Activated T-helper 2 cell treated with anti-CD3 and anti-CD28 coated beads, Interferon-gamma antibody, Interleukin-2, Interleukin-4, amounts not matched to agents 10 μg/mL and 5 μg/mL and 100 μg/mL, durations not matched to agents 14 hours and 24 hours and 36 hours (primary cell): ENCODE measurements around the gene MKNK2. TPM values are rescaled to one million over a fixed set of nuclear protein-coding genes. Genes with fewer than 3 reads are reported as not detected.

Source experiments
- DNase-seq: peaks from one replicate; pipeline ENCODE4 v3.0.0; 2021; ENCODE audit warnings: low spot score
- H3K27ac Mint-ChIP-seq: one replicate; pipeline ENCODE4 v1.8.0; 2021; ENCODE audit warnings: mixed read lengths
- H3K27me3 Mint-ChIP-seq: one replicate; pipeline ENCODE4 v1.8.0; 2021; ENCODE audit warnings: low read depth, mixed read lengths
- H3K36me3 Mint-ChIP-seq: one replicate; pipeline ENCODE4 v1.8.0; 2021; ENCODE audit warnings: low read depth, mixed read lengths
- H3K4me1 Mint-ChIP-seq: one replicate; pipeline ENCODE4 v1.8.0; 2021; ENCODE audit warnings: low read depth, mixed read lengths
- H3K4me3 Mint-ChIP-seq: one replicate; pipeline ENCODE4 v1.8.0; 2021; ENCODE audit warnings: low read depth, mild to moderate bottlenecking, moderate library complexity, mixed read lengths
- H3K9me3 Mint-ChIP-seq: one replicate; pipeline ENCODE4 v1.8.0; 2021; ENCODE audit warnings: mixed read lengths
- intact Hi-C: fragments of 100-400 bp; cut with micrococcal nuclease; formaldehyde crosslinking; loops from one replicate; pipeline ENCODE4 v1.15.1; 2023
- total RNA-seq: library from RNA; stranded (reverse); gene quantifications from 2 replicates; pipeline ENCODE4 v1.2.3, GENCODE V29; 2022

The MKNK2 gene
- total RNA-seq, 1 donor from 2014 or later = 176 TPM

DNA sequence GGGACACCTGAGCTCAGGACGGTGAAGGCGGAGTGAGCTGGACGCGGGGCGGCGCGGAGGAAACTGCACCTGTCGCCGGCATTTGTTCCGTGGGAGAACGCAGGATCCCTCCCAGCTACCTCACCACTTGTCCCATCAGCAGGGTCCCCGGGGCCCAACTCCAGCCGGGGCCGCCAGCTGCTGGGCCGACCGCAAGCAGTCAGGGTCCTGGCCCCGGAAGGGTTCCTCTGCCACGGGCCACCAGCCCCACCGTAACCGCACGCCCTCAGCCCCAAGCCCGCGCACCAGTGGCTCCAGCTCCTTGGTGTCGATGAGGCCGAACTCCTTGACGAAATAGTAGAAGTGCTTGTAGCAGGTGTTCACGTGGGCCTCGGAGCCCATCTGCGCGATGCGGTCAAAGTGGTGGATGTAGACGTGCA, 25.5 kb upstream of the MKNK2 start:
- Mint-ChIP-seq H3K9me3 (no peaks in the 10 kb centered on the region), H3K27me3 (no peaks in the 10 kb centered on the region), H3K36me3 (peaks cover 79% of the 10 kb centered on the region), H3K4me1 (peaks cover 23% of the 10 kb centered on the region), H3K4me3 (no peak overlapping the region), H3K27ac (no peak overlapping the region)
- intact Hi-C loops = no loop called here
- DNase-seq = no peak

- H3K4me3 Mint-ChIP-seq = peak overlapping the region; percentile 2
- no peaks in the 10 kb centered on the region for H3K9me3 Mint-ChIP-seq
- peaks cover 14% of the 10 kb centered on the region for H3K4me1 Mint-ChIP-seq
- H3K27me3 Mint-ChIP-seq = no peaks in the 10 kb centered on the region
- DNase-seq = no peak
- H3K36me3 Mint-ChIP-seq = peaks cover 70% of the 10 kb centered on the region
- H3K27ac Mint-ChIP-seq = peak overlapping the region; percentile 22
- intact Hi-C loops = no loop called here
These were observed 21.9 kb upstream of the MKNK2 start for GRCh38 chr19:2072757-2073551.

DNA sequence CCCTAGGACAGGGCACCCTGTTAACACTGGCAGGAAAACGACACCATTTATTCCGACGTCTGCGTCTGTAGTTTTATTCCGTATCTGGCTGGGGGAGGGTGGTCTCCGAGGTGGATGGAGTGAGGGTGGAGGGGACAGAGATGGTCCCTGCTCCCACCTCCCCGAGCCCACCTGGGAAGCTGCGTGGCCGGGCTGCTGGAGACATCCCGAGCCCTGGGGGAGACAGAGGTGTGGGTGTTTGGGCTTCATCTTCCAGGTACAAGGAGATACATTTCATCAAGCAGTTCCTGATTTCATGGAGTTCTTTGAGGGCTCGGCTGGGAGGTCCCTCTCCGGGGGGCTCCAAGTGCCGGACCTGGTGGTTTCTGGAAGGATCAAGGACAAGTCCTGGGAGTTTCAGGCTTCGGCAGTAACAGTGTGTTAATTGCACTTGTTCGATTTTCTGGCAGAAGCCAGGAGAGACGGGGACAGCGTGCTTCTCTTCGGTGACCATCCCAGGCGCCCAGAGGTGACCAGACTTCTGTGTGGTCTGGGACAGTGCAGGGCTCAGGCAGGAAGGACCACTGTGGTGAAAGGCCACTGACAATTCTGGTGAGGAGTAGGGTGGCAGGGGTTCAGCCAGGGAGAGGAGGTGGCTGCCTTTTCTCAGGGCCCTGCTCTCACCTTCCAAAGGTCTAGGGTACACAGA, 20.1 kb upstream of the MKNK2 start:
- H3K27ac Mint-ChIP-seq = peak overlapping the region; percentile 69
- no peak overlapping the region for H3K4me3 Mint-ChIP-seq
- H3K27me3 Mint-ChIP-seq = no peaks in the 10 kb centered on the region
- no peaks in the 10 kb centered on the region for H3K9me3 Mint-ChIP-seq
- DNase-seq = no peak
- intact Hi-C loops = loop anchor here (1.0 kb wide), 1 partner anchor 52 kb away; no protein-coding TSS in a partner anchor
- peaks cover 54% of the 10 kb centered on the region for H3K36me3 Mint-ChIP-seq
- H3K4me1 Mint-ChIP-seq = peaks cover 14% of the 10 kb centered on the region

- DNase-seq = no peak
- intact Hi-C loops = loop anchor here (1.0 kb wide), 1 partner anchor 51 kb away; no protein-coding TSS in a partner anchor
- Mint-ChIP-seq H3K27ac (peak overlapping the region; percentile 55), H3K27me3 (no peaks in the 10 kb centered on the region), H3K4me1 (peaks cover 14% of the 10 kb centered on the region), H3K36me3 (peaks cover 50% of the 10 kb centered on the region), H3K9me3 (no peaks in the 10 kb centered on the region), H3K4me3 (no peak overlapping the region)
These were observed 19.4 kb upstream of the MKNK2 start for GRCh38 chr19:2070436-2070827.

DNA sequence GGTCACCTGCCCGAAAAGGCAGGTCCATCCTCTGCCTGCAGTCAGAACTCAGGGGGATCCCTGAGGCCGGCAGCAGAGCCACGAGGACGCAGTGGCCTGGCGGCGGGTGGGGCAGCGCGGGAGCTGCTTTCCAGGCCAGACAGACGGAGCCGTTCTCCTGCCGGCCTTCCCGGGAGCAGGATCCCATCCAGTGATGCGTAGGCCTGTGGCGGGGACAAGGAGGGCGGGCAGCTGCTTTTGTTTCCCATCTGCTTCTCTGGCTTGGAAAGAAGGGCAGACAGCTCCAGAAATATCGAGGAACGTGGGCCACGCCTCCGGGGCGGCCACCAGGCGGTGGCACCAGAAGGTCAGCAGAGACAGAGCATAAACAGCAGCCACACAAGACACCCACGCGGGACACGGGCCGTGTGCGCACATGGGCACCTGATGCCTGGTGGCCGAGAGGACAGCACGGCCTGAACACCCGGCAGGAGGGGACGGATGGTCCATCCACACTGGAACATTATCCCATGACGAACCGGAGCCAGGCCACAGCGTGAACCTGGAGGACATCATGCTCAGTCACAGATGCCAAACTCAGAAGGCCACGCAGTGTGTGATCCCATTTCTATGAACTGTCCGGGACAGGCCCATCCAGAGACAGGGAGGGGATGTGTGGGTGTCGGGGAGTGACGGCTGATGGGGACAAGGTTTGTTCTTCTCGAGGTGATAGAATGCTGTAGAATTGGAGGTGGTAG, 13.9 kb upstream of the MKNK2 start:
- Mint-ChIP-seq H3K36me3 (peaks cover 14% of the 10 kb centered on the region), H3K27ac (no peak overlapping the region), H3K4me3 (no peak overlapping the region), H3K4me1 (peaks cover 17% of the 10 kb centered on the region), H3K27me3 (no peaks in the 10 kb centered on the region), H3K9me3 (no peaks in the 10 kb centered on the region)
- no peak for DNase-seq
- intact Hi-C loops = loop anchor here (5.0 kb wide), 1 partner anchor 32 kb away; the partner anchor contains the start of genes IZUMO4 and MOB3A

DNA sequence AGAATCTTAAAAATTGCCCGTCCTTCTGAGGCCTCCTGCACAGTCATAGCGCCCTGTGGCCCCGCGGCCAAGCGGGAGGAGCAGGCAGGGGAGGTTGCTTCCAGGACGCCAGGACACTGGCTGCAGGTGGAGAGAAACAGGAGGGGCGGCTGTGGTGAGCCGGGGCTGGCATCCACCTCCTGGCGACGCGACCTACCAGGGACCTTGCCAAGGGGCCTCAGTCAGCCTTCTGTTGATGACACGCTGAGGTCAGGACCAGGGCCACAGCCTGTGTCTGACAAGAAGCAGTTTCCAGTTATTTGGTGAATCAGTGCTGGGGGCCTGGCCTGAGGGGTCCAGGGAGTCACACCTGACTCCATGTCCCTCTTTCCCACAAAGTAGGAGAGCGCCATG, 13.3 kb upstream of the MKNK2 start:
- intact Hi-C loops = loop anchor here (5.0 kb wide), 1 partner anchor 33 kb away; the partner anchor contains the start of genes IZUMO4 and MOB3A
- H3K4me1 Mint-ChIP-seq = peaks cover 14% of the 10 kb centered on the region
- DNase-seq = no peak
- peaks cover 9% of the 10 kb centered on the region for H3K36me3 Mint-ChIP-seq
- no peaks in the 10 kb centered on the region for H3K9me3 Mint-ChIP-seq
- no peak overlapping the region for H3K4me3 Mint-ChIP-seq
- no peak overlapping the region for H3K27ac Mint-ChIP-seq
- no peaks in the 10 kb centered on the region for H3K27me3 Mint-ChIP-seq

DNA sequence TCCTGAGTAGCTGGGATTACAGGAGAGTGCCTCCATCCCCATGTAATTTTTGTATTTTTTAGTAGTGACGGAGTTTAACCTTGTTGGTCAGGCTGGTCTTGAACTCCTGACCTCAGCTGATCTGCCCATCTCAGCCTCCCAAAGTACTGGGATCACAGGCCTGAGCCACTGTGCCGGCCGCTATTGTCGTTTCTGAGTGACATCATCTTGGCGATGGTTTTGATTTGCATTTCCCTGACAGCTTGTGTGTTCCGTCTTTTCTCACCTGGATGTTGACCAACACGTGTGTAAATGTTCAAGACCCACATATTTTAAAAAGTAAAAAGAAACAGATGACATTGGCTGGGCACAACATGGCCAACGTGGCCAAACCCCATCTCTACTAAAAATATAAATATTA, 12.8 kb upstream of the MKNK2 start:
- Mint-ChIP-seq H3K4me3 (no peak overlapping the region), H3K27ac (no peak overlapping the region), H3K9me3 (no peaks in the 10 kb centered on the region), H3K36me3 (peaks cover 4% of the 10 kb centered on the region), H3K27me3 (no peaks in the 10 kb centered on the region), H3K4me1 (peaks cover 18% of the 10 kb centered on the region)
- no peak for DNase-seq
- intact Hi-C loops = loop anchor here (5.0 kb wide), 1 partner anchor 33 kb away; the partner anchor contains the start of genes IZUMO4 and MOB3A

GRCh38 chr19:2062770-2063169, 11.7 kb upstream of the MKNK2 start:
- H3K4me1 Mint-ChIP-seq = peaks cover 19% of the 10 kb centered on the region
- no peak for DNase-seq
- H3K36me3 Mint-ChIP-seq = no peaks in the 10 kb centered on the region
- H3K9me3 Mint-ChIP-seq = no peaks in the 10 kb centered on the region
- no peaks in the 10 kb centered on the region for H3K27me3 Mint-ChIP-seq
- peak overlapping the region; percentile 87 for H3K4me3 Mint-ChIP-seq
- intact Hi-C loops = loop anchor here (5.0 kb wide), 1 partner anchor 35 kb away; the partner anchor contains the start of genes IZUMO4 and MOB3A
- H3K27ac Mint-ChIP-seq = peak overlapping the region; percentile 64

- peak overlapping the region; percentile 87 for H3K4me3 Mint-ChIP-seq
- DNase-seq = no peak
These were observed 11.3 kb upstream of the MKNK2 start for GRCh38 chr19:2062389-2062729.

DNA sequence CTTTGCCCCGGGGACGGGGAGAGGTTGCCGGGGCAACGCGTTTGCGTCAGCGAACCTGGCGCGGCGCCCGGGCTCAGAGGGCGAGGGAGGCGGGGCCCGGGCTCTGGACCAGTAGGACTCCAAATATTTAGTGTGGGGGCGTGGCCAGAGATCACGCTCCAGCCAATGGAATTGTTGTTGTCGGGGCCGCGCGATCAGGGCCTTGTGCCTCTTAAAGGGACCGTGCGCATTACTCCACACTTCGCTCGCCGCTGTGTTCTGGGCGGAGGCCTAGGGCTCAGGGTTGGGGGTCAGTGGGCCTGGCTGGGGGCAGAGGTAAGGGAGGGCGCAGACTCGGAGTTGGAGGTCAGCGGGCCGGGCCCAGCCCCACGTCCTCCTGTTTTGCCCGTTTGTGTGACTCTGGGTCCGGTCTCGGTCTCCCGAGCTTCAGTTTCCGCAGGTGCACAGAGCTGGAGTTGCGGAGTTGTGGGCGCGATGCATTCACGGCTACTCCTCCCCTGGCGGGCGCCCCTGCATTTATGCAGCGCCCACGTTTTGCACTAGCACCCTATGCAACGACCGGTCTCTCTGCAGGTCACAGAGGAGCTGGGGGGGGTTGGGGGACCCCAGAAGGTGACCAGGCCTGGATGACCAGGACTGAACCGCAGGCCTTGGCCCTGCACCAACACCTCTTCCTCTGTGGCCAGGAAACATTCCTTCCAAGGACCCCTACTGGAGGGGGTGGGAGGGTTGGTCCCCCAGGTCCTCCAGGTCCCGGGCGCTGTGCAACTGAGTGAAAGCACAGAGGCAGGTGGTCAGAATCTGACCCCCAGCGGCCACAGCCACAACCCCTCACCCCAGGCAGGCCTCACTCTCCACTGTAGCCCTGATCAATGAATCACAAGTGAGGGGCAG, 10.7 kb upstream of the MKNK2 start:
- Mint-ChIP-seq H3K27me3 (no peaks in the 10 kb centered on the region), H3K27ac (peak overlapping the region; percentile 86), H3K4me1 (peaks cover 21% of the 10 kb centered on the region), H3K4me3 (peak overlapping the region; percentile 87), H3K9me3 (no peaks in the 10 kb centered on the region), H3K36me3 (no peaks in the 10 kb centered on the region)
- DNase-seq = peak; percentile 98
- intact Hi-C loops = loop anchor here (1.0 to 5.0 kb wide), 2 partner anchors 10 to 36 kb away; partner anchors contain the start of genes IZUMO4, MKNK2 and MOB3A

More at GRCh38 chr19:2062389-2062729, 11.3 kb upstream of the MKNK2 start:
- Mint-ChIP-seq H3K4me1 (peaks cover 19% of the 10 kb centered on the region), H3K27me3 (no peaks in the 10 kb centered on the region), H3K9me3 (no peaks in the 10 kb centered on the region), H3K36me3 (no peaks in the 10 kb centered on the region), H3K27ac (peak overlapping the region; percentile 86)
- intact Hi-C loops = loop anchor here (5.0 kb wide), 1 partner anchor 35 kb away; the partner anchor contains the start of genes IZUMO4 and MOB3A

DNA sequence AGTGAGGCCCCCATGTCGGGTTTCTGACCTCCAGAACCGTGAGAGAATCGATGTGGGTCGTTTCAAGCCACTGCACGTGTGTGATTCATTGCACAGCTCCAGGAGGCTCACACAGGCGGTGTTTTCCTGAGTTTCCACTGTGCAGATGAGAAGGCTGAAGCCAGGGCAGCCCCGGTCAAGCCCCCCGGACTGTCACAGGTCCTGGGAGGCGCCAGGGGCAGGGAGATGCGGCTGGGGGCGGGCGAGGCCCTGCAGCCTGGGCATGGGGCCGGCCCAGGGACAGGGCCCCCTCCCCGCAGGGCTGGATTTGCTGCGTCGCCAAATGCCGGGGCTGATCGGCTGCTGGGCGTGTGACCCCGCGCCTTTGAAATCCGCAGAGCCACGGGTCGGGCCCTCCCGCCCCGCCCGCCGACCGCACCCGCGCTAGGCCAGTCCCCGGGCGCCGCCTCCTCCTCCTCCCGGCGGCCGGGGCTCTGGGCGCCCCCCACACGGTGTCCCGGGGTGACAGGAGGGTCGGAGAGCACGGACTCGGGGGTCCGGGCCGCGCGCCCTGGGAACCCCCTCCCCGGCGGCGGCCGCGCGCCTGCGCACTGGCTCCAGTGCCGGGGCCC, 9.9 kb upstream of the MKNK2 start:
- Mint-ChIP-seq H3K4me1 (peaks cover 26% of the 10 kb centered on the region), H3K4me3 (peak overlapping the region; percentile 93), H3K36me3 (no peaks in the 10 kb centered on the region), H3K27ac (peak overlapping the region; percentile 97), H3K9me3 (no peaks in the 10 kb centered on the region), H3K27me3 (no peaks in the 10 kb centered on the region)
- intact Hi-C loops = loop anchor here (1.0 to 5.0 kb wide), 2 partner anchors 10 to 36 kb away; partner anchors contain the start of genes IZUMO4, MKNK2 and MOB3A
- no peak for DNase-seq
